Gastrocnemius medialis (tissue), 4 donors: Measurements from ENCODE around the gene SKP1.

Experiments
- POLR2A ChIP-seq, 2 donors: fragments of 450-650 bp; IDR thresholded peaks; one replicate each; pipeline ENCODE4 v1.6.1; 2017; ENCODE audit warnings: antibody characterized with exemption in 2 of 2, mild to moderate bottlenecking in 2 of 2, moderate library complexity in 2 of 2
- TF ChIP-seq, protein P1 (sequence below), 5 experiments: fragments of 450-650 bp in 3 of 5; fragments of 200-600 bp in 2 of 5; sonication (generic) in 2 of 5; IDR thresholded peaks in 4 of 5; conservative IDR thresholded peaks in 1 of 5; 1 replicate in 4 of 5; 2 replicates in 1 of 5; pipeline ENCODE4 v1.5.1; 2016 to 2019; ENCODE audit warnings: antibody characterized with exemption in 5 of 5, mild to moderate bottlenecking in 3 of 5, moderate library complexity in 3 of 5

DNA sequence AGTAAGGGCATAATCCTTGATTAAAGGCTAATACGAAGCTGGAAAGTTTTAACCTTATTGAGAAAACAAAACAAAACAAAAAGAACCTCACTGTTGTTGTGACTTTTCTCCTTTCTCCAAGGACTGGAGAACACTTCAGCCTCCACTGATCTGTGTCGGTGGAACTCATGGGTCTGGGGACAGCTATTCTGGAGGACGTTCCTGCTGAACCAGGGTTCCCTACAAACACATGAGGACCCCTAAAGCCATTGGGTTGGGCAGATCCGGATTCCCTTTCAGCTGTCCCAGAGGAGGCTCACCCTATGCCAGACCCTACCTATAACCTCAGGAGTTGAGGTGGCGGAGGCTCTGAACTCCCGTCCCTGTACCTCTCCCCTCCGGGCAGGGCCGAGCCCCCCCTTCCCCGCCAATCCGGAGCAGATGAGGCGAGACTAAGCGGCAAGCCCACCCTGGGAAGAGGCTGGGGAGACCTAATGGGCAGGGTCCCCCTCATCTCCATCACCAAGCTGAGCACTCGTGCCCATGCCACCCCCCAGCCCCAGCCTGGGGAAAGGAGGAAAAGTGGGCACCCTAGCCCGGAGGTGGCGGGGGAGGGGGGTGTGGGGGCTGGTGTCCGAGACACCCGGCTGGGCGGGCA, 63.9 kb downstream of the SKP1 start:
- TF ChIP-seq, protein P1, sequence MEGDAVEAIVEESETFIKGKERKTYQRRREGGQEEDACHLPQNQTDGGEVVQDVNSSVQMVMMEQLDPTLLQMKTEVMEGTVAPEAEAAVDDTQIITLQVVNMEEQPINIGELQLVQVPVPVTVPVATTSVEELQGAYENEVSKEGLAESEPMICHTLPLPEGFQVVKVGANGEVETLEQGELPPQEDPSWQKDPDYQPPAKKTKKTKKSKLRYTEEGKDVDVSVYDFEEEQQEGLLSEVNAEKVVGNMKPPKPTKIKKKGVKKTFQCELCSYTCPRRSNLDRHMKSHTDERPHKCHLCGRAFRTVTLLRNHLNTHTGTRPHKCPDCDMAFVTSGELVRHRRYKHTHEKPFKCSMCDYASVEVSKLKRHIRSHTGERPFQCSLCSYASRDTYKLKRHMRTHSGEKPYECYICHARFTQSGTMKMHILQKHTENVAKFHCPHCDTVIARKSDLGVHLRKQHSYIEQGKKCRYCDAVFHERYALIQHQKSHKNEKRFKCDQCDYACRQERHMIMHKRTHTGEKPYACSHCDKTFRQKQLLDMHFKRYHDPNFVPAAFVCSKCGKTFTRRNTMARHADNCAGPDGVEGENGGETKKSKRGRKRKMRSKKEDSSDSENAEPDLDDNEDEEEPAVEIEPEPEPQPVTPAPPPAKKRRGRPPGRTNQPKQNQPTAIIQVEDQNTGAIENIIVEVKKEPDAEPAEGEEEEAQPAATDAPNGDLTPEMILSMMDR (IDR thresholded peaks at IDR 0.05 in 4 of 5, conservative IDR thresholded peaks at IDR 0.05 in 1 of 5): no peak
- no peak for TF ChIP-seq POLR2A (IDR thresholded peaks at IDR 0.05)
